ENCODE measurements around the gene MYO18A. TPM values are rescaled to one million over a fixed set of nuclear protein-coding genes. Genes with fewer than 3 reads are reported as not detected.

Gene MYO18A
- total RNA-seq, 1 experiment from 2014 or later: 37.2 TPM

GRCh38 chr17:29077320-29077719 lies 102.9 kb downstream of the MYO18A start:
- no peak overlapping the region for H3K27ac ChIP-seq (ENCODE audit: low read depth, low read length)
- TF ChIP-seq RAD21 (IDR thresholded peaks at IDR 0.05; ENCODE audit: low read depth) (no peak), ZNF274 (IDR thresholded peaks at IDR 0.05; ENCODE audit: low read depth, low read length) (no peak), ELF1 (IDR thresholded peaks at IDR 0.05; ENCODE audit: borderline replicate concordance, low read depth) (no peak), SRF (IDR thresholded peaks at IDR 0.05; ENCODE audit: low read depth) (no peak), ATF3 (IDR thresholded peaks at IDR 0.05) (no peak), POLR2A (IDR thresholded peaks at IDR 0.05; ENCODE audit: borderline replicate concordance, extremely low read depth, insufficient read depth, insufficient read length) (no peak), CBX3 (IDR thresholded peaks at IDR 0.05; ENCODE audit: low read depth) (no peak), EZH2phosphoT487 (IDR thresholded peaks at IDR 0.05; ENCODE audit: borderline replicate concordance) (no peak), JUND (IDR thresholded peaks at IDR 0.05) (no peak), POLR2AphosphoS5 (IDR thresholded peaks at IDR 0.05; ENCODE audit: low read depth, low read length) (no peak)
- TF ChIP-seq, protein P1, sequence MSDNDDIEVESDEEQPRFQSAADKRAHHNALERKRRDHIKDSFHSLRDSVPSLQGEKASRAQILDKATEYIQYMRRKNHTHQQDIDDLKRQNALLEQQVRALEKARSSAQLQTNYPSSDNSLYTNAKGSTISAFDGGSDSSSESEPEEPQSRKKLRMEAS (IDR thresholded peaks at IDR 0.05): no peak
- peaks cover 0 to 12% of the 10 kb centered on the region in 2 experiments; a peak in 2 of 4 replicates for H3K4me1 ChIP-seq (ENCODE audit: control insufficient read depth in 1 of 2, insufficient read depth in 2 of 2, low read length in 2 of 2)
- RAD21 ChIA-PET (ENCODE audit: low non-redundant PET in 1 of 2, low total read pairs in 2 of 2, uncharacterized antibody in 2 of 2, unreplicated experiment in 2 of 2): interaction anchor here in 1 of 2 experiments (1.0 kb wide), 1 partner anchor 40 kb away, joined by 3 read pairs; no protein-coding TSS in a partner anchor
- BruUV-seq (replicated peaks): no TSS peak
- no peaks in the 10 kb centered on the region for H3K79me2 ChIP-seq (ENCODE audit: insufficient read depth, low read length)
- H2AFZ ChIP-seq (ENCODE audit: low read depth, low read length, poor library complexity, severe bottlenecking): no peak overlapping the region
- DNase-seq (ENCODE audit: low read depth, low spot score): no peak
- no peak overlapping the region for H3K4me3 ChIP-seq (replicated peaks in 1 of 2; ENCODE audit: low read depth in 1 of 2, low read length in 2 of 2)
- H3K36me3 ChIP-seq (ENCODE audit: control insufficient read depth in 1 of 2, insufficient read depth in 2 of 2, low read length in 2 of 2): no peaks in the 10 kb centered on the region
- intact Hi-C loops (cut with micrococcal nuclease): no loop called here
- H3K9me3 ChIP-seq (ENCODE audit: control insufficient read depth in 1 of 2, insufficient read depth in 1 of 2, low read depth in 1 of 2, low read length in 2 of 2): no peaks in the 10 kb centered on the region
- POLR2A ChIA-PET: no interaction called here
- ATAC-seq: no peak
- no peaks in the 10 kb centered on the region for H4K20me1 ChIP-seq (ENCODE audit: insufficient read depth)
- no peaks in the 10 kb centered on the region for H3K27me3 ChIP-seq (ENCODE audit: insufficient read depth, low read length)
- CTCF ChIA-PET: interaction anchor here (0.9 kb wide), 1 partner anchor 112 kb away, joined by 3 read pairs; no protein-coding TSS in a partner anchor
- H3K4me2 ChIP-seq (ENCODE audit: low read length): no peak overlapping the region
- no peaks in the 10 kb centered on the region for H3K9me2 ChIP-seq (ENCODE audit: insufficient read depth)
- no peak overlapping the region for H3K9ac ChIP-seq (ENCODE audit: low read length)

GRCh38 chr17:29076722-29077121 lies 103.5 kb downstream of the MYO18A start:
- POLR2A ChIA-PET: no interaction called here
- H3K9ac ChIP-seq (ENCODE audit: low read length): no peak overlapping the region
- BruUV-seq (replicated peaks): no TSS peak
- CTCF ChIA-PET: no interaction called here
- no peaks in the 10 kb centered on the region for H3K27me3 ChIP-seq (ENCODE audit: insufficient read depth, low read length)
- no peaks in the 10 kb centered on the region for H3K36me3 ChIP-seq (ENCODE audit: control insufficient read depth in 1 of 2, insufficient read depth in 2 of 2, low read length in 2 of 2)
- ATAC-seq (no peak), DNase-seq (ENCODE audit: low read depth, low spot score) (no peak)
- RAD21 ChIA-PET (ENCODE audit: low non-redundant PET in 1 of 2, low total read pairs in 2 of 2, uncharacterized antibody in 2 of 2, unreplicated experiment in 2 of 2): interaction anchor here in 1 of 2 experiments (1.0 kb wide), 1 partner anchor 40 kb away, joined by 3 read pairs; no protein-coding TSS in a partner anchor
- peaks cover 0 to 12% of the 10 kb centered on the region in 2 experiments; a peak in 2 of 4 replicates for H3K4me1 ChIP-seq (ENCODE audit: control insufficient read depth in 1 of 2, insufficient read depth in 2 of 2, low read length in 2 of 2)
- no peak overlapping the region for H3K4me2 ChIP-seq (ENCODE audit: low read length)
- intact Hi-C loops (cut with micrococcal nuclease): no loop called here
- H3K9me2 ChIP-seq (ENCODE audit: insufficient read depth): no peaks in the 10 kb centered on the region
- H3K4me3 ChIP-seq (replicated peaks in 1 of 2; ENCODE audit: low read depth in 1 of 2, low read length in 2 of 2): no peak overlapping the region
- H3K9me3 ChIP-seq (ENCODE audit: control insufficient read depth in 1 of 2, insufficient read depth in 1 of 2, low read depth in 1 of 2, low read length in 2 of 2): no peaks in the 10 kb centered on the region
- no peaks in the 10 kb centered on the region for H3K79me2 ChIP-seq (ENCODE audit: insufficient read depth, low read length)
- no peak overlapping the region for H2AFZ ChIP-seq (ENCODE audit: low read depth, low read length, poor library complexity, severe bottlenecking)
- no peak overlapping the region for H3K27ac ChIP-seq (ENCODE audit: low read depth, low read length)
- no peaks in the 10 kb centered on the region for H4K20me1 ChIP-seq (ENCODE audit: insufficient read depth)
- no peak for TF ChIP-seq EZH2phosphoT487 (IDR thresholded peaks at IDR 0.05; ENCODE audit: borderline replicate concordance)
- no peak for TF ChIP-seq FOSL1 (IDR thresholded peaks at IDR 0.05; ENCODE audit: low read depth)
- no peak for TF ChIP-seq ZNF274 (IDR thresholded peaks at IDR 0.05; ENCODE audit: low read depth, low read length)
- TF ChIP-seq POLR2AphosphoS5 (IDR thresholded peaks at IDR 0.05; ENCODE audit: low read depth, low read length): no peak
- no peak for TF ChIP-seq CEBPB (IDR thresholded peaks at IDR 0.05; ENCODE audit: low read depth)
- TF ChIP-seq, protein P2, sequence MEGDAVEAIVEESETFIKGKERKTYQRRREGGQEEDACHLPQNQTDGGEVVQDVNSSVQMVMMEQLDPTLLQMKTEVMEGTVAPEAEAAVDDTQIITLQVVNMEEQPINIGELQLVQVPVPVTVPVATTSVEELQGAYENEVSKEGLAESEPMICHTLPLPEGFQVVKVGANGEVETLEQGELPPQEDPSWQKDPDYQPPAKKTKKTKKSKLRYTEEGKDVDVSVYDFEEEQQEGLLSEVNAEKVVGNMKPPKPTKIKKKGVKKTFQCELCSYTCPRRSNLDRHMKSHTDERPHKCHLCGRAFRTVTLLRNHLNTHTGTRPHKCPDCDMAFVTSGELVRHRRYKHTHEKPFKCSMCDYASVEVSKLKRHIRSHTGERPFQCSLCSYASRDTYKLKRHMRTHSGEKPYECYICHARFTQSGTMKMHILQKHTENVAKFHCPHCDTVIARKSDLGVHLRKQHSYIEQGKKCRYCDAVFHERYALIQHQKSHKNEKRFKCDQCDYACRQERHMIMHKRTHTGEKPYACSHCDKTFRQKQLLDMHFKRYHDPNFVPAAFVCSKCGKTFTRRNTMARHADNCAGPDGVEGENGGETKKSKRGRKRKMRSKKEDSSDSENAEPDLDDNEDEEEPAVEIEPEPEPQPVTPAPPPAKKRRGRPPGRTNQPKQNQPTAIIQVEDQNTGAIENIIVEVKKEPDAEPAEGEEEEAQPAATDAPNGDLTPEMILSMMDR (IDR thresholded peaks at IDR 0.05 in 2 of 3, conservative IDR thresholded peaks at IDR 0.05 in 1 of 3; ENCODE audit: borderline replicate concordance in 1 of 3, insufficient read depth in 1 of 3, low read depth in 2 of 3, low read length in 2 of 3): no peak
- no peak for TF ChIP-seq SP1 (IDR thresholded peaks at IDR 0.05; ENCODE audit: low read depth)
- no peak for TF ChIP-seq SRF (IDR thresholded peaks at IDR 0.05; ENCODE audit: low read depth)
- TF ChIP-seq RAD21 (IDR thresholded peaks at IDR 0.05; ENCODE audit: low read depth): no peak
- TF ChIP-seq SIN3A (IDR thresholded peaks at IDR 0.05; ENCODE audit: low read depth): no peak

Measured in HCT116 (cell line).